HEK293T (cell line): ENCODE results near the gene CNKSR3.
"Not testable (repeated sequence)": the region's sequence is repeated elsewhere in the genome, so short reads cannot be mapped to it uniquely, and the experiment has no call there.

Experiments used
- CTCF ChIA-PET: fragments of 350-600 bp; formaldehyde crosslinking; extraction: SDS; loops from one replicate; lab custom pipeline; 2021; ENCODE audit warnings: antibody characterized with exemption, inconsistent platforms; lab: Yijun Ruan, JAX
- POLR2A ChIA-PET: fragments of 350-600 bp; formaldehyde crosslinking; extraction: SDS; loops from one replicate; lab custom pipeline; 2020; ENCODE audit warnings: antibody characterized with exemption, inconsistent platforms; lab: Yijun Ruan, JAX
- DNase-seq: peaks from one replicate; pipeline ENCODE4 v3.0.0; 2012; ENCODE audit warnings: mixed read lengths; ENCODE audit errors: extremely low spot score
- ARNT ChIP-seq: fragments of 450-650 bp; IDR thresholded peaks from 2 replicates; pipeline ENCODE4 v1.6.1; 2017; ENCODE audit warnings: mild to moderate bottlenecking
- BHLHE40 ChIP-seq: fragments of 450-650 bp; IDR thresholded peaks from 2 replicates; pipeline ENCODE4 v1.6.1; 2016; ENCODE audit warnings: mild to moderate bottlenecking, moderate library complexity, borderline replicate concordance
- CTBP1 ChIP-seq: fragments of 450-650 bp; IDR thresholded peaks from 2 replicates; pipeline ENCODE4 v1.6.1; 2016; ENCODE audit warnings: borderline replicate concordance
- ELF4 ChIP-seq: fragments of 450-650 bp; IDR thresholded peaks from 2 replicates; pipeline ENCODE4 v1.6.1; 2017; ENCODE audit warnings: antibody characterized with exemption
- FOXA1 ChIP-seq: fragments of 450-650 bp; IDR thresholded peaks from 2 replicates; pipeline ENCODE4 v1.6.1; 2016; ENCODE audit warnings: mild to moderate bottlenecking
- FOXK2 ChIP-seq: fragments of 450-650 bp; IDR thresholded peaks from 2 replicates; pipeline ENCODE4 v1.6.1; 2016; ENCODE audit warnings: mild to moderate bottlenecking
- FOXM1 ChIP-seq: fragments of 450-650 bp; IDR thresholded peaks from 2 replicates; pipeline ENCODE4 v1.6.1; 2017; ENCODE audit warnings: mild to moderate bottlenecking, borderline replicate concordance
- HDGF ChIP-seq: fragments of 450-650 bp; IDR thresholded peaks from 2 replicates; pipeline ENCODE4 v1.6.1; 2017; ENCODE audit warnings: antibody characterized with exemption, borderline replicate concordance
- L3MBTL2 ChIP-seq: fragments of 450-650 bp; conservative IDR thresholded peaks from 2 replicates; pipeline ENCODE4 v1.6.1; 2016; ENCODE audit warnings: mild to moderate bottlenecking
- LEF1 ChIP-seq: fragments of 450-650 bp; IDR thresholded peaks from 2 replicates; pipeline ENCODE4 v1.6.1; 2017; ENCODE audit warnings: mild to moderate bottlenecking, borderline replicate concordance
- NFRKB ChIP-seq: fragments of 450-650 bp; IDR thresholded peaks from 2 replicates; pipeline ENCODE4 v1.6.1; 2016; ENCODE audit warnings: mild to moderate bottlenecking, moderate library complexity
- PKNOX1 ChIP-seq: fragments of 450-650 bp; IDR thresholded peaks from 2 replicates; pipeline ENCODE4 v1.6.1; 2016
- SP1 ChIP-seq: fragments of 450-650 bp; IDR thresholded peaks from 2 replicates; pipeline ENCODE4 v1.6.1; 2017
- SUZ12 ChIP-seq: fragments of 450-650 bp; IDR thresholded peaks from 2 replicates; pipeline ENCODE4 v1.6.1; 2016; ENCODE audit warnings: mild to moderate bottlenecking
- TARDBP ChIP-seq: fragments of 450-650 bp; IDR thresholded peaks from 2 replicates; pipeline ENCODE4 v1.6.1; 2016
- ZNF384 ChIP-seq: fragments of 450-650 bp; IDR thresholded peaks from 2 replicates; pipeline ENCODE4 v1.6.1; 2016

CNKSR3 gene

GRCh38 chr6:154520280-154520679, 9.8 kb upstream of the CNKSR3 start:
- TF ChIP-seq SP1: no peak
- TF ChIP-seq NFRKB: no peak
- no peak for TF ChIP-seq BHLHE40
- no peak for TF ChIP-seq CTBP1
- no peak for TF ChIP-seq L3MBTL2
- TF ChIP-seq ARNT: no peak
- POLR2A ChIA-PET: interaction anchor here (1.7 kb wide), 1 partner anchor 9 kb away, joined by 7 read pairs; the partner anchor contains the start of gene CNKSR3
- CTCF ChIA-PET: no interaction called here
- DNase-seq: no peak

- no peak for DNase-seq
- CTCF ChIA-PET: no interaction called here
- TF ChIP-seq NFRKB (no peak), SP1 (no peak), HDGF (no peak), TARDBP (no peak), FOXA1 (no peak), PKNOX1 (no peak), ARNT (no peak), ELF4 (no peak), FOXM1 (no peak), ZNF384 (no peak), LEF1 (no peak), SUZ12 (no peak), FOXK2 (no peak), BHLHE40 (no peak), L3MBTL2 (no peak), CTBP1 (no peak)
- POLR2A ChIA-PET: no interaction called here
Measured at GRCh38 chr6:154518396-154518795, 7.9 kb upstream of the CNKSR3 start.

- TF ChIP-seq L3MBTL2 (no peak), FOXM1 (no peak), SUZ12 (no peak), LEF1 (no peak), CTBP1 (no peak), NFRKB (no peak), ZNF384 (no peak), ELF4 (no peak), TARDBP (no peak), ARNT (no peak), HDGF (no peak), BHLHE40 (no peak), FOXA1 (no peak), FOXK2 (no peak), PKNOX1 (no peak), SP1 (no peak)
- ChIA-PET POLR2A (no interaction called here), CTCF (no interaction called here)
Measured at GRCh38 chr6:154516276-154516675, 5.8 kb upstream of the CNKSR3 start.

GRCh38 chr6:154515826-154516225, 5.3 kb upstream of the CNKSR3 start:
- no peak for TF ChIP-seq CTBP1
- TF ChIP-seq PKNOX1: no peak
- no peak for TF ChIP-seq SUZ12
- TF ChIP-seq HDGF: no peak
- TF ChIP-seq ARNT: no peak
- TF ChIP-seq L3MBTL2: no peak
- no peak for TF ChIP-seq TARDBP
- no peak for TF ChIP-seq FOXK2
- no peak for TF ChIP-seq NFRKB
- TF ChIP-seq ELF4: no peak
- no peak for TF ChIP-seq FOXM1
- TF ChIP-seq BHLHE40: no peak
- TF ChIP-seq ZNF384: no peak
- no peak for TF ChIP-seq SP1
- POLR2A ChIA-PET: interaction anchor here (1.1 kb wide), 1 partner anchor 98 kb away, joined by 3 read pairs; no protein-coding TSS in a partner anchor
- CTCF ChIA-PET: interaction anchor here (0.7 to 0.9 kb wide), 2 partner anchors 15 to 44 kb away, joined by 3 to 7 read pairs; no protein-coding TSS in a partner anchor
- no peak for DNase-seq

More at GRCh38 chr6:154516276-154516675, 5.8 kb upstream of the CNKSR3 start:
- no peak for DNase-seq

- DNase-seq: not testable (repeated sequence)
- CTCF ChIA-PET: interaction anchor here (0.6 to 1.3 kb wide), 4 partner anchors 14 to 45 kb away, joined by 3 to 7 read pairs (median 4); no protein-coding TSS in a partner anchor
- POLR2A ChIA-PET: interaction anchor here (1.1 kb wide), 1 partner anchor 98 kb away, joined by 3 read pairs; no protein-coding TSS in a partner anchor
Measured at GRCh38 chr6:154515076-154515475, 4.6 kb upstream of the CNKSR3 start.

GRCh38 chr6:154514481-154514880, 4.0 kb upstream of the CNKSR3 start:
- no peak for DNase-seq
- no peak for TF ChIP-seq CTBP1
- no peak for TF ChIP-seq ZNF384
- TF ChIP-seq ELF4: no peak
- TF ChIP-seq SUZ12: no peak
- TF ChIP-seq L3MBTL2: no peak
- TF ChIP-seq PKNOX1: no peak
- no peak for TF ChIP-seq HDGF
- no peak for TF ChIP-seq SP1
- ChIA-PET POLR2A (no interaction called here), CTCF (interaction anchor here (0.6 to 1.3 kb wide), 3 partner anchors 29 to 58 kb away, joined by 3 to 7 read pairs (median 4); no protein-coding TSS in a partner anchor)
